Kidney (tissue), 14 donors: ENCODE data around the gene ZCCHC17. TPM values are rescaled to one million over a fixed set of nuclear protein-coding genes. Genes with fewer than 3 reads are reported as not detected.

Experiments
- DNase-seq, 5 donors: peaks; one replicate each; pipeline ENCODE4 v3.0.0-alpha.2; 2013 to 2020
- FAIRE-seq: peaks from 2 replicates; lab custom pipeline; 2012; peaks lifted over from hg19 to GRCh38; lab: Jason Lieb, UNC
- H3K27ac ChIP-seq, 2 donors: one replicate each; pipeline ENCODE4 v1.7.0; 2013; ENCODE audit warnings: low read depth in 2 of 2, low read length in 2 of 2, inconsistent platforms in 1 of 2
- H3K27me3 ChIP-seq: one replicate; pipeline ENCODE4 v1.7.1; 2013; ENCODE audit warnings: low read length, inconsistent platforms; ENCODE audit not compliant: control insufficient read depth, insufficient read depth
- H3K36me3 ChIP-seq, 3 donors: one replicate each; pipeline versions ENCODE4 v1.7.0 to v1.7.1; 2013; ENCODE audit warnings: low read length in 3 of 3, control low read depth in 1 of 3, inconsistent platforms in 1 of 3; ENCODE audit not compliant: insufficient read depth in 3 of 3, control insufficient read depth in 2 of 3
- H3K4me1 ChIP-seq, 3 donors: one replicate each; pipeline versions ENCODE4 v1.7.0 to v1.7.1; 2013; ENCODE audit warnings: low read length in 3 of 3, inconsistent platforms in 1 of 3, low read depth in 1 of 3; ENCODE audit not compliant: control insufficient read depth in 2 of 3, insufficient read depth in 2 of 3
- H3K4me3 ChIP-seq, 3 donors: one replicate each; pipeline versions ENCODE4 v1.7.0 to v1.8.1; 2013; ENCODE audit warnings: low read length in 3 of 3, control low read depth in 1 of 3, inconsistent platforms in 1 of 3
- H3K9ac ChIP-seq, 3 donors: one replicate each; pipeline versions ENCODE4 v1.7.0 to v1.7.1; 2013; ENCODE audit warnings: low read length in 3 of 3, control low read depth in 1 of 3, inconsistent platforms in 1 of 3
- H3K9me3 ChIP-seq, 3 donors: one replicate each; pipeline versions ENCODE4 v1.7.0 to v1.7.1; 2013; ENCODE audit warnings: low read length in 3 of 3, control low read depth in 1 of 3, inconsistent platforms in 1 of 3; ENCODE audit not compliant: control insufficient read depth in 2 of 3, insufficient read depth in 1 of 3
- CTCF ChIP-seq: IDR thresholded peaks from 3 replicates; pipeline ENCODE4 v1.5.1; 2012; ENCODE audit warnings: mild to moderate bottlenecking, moderate library complexity, borderline replicate concordance; ENCODE audit not compliant: insufficient read depth; ENCODE audit errors: extremely low read depth
- intact Hi-C: fragments of 100-400 bp; cut with DNase I; formaldehyde crosslinking; loops from one replicate; pipeline ENCODE4 v1.11.1; 2022
- polyA plus RNA-seq: library from polyadenylated mRNA; stranded (reverse); fragments of 350-450 nt; fragmentation: Illumina TruSeq; extraction: RNeasy Lipid Tissue Mini Kit (QIAGEN cat#74804); gene quantifications from one replicate; pipeline ENCODE4 v1.2.3, GENCODE V29; 2014; ENCODE audit warnings: low read depth, low replicate concordance; ENCODE audit not compliant: insufficient read depth
- total RNA-seq: library from RNA; stranded (reverse); fragmentation: NEBNext Ultra II Directional; extraction: Animal tissue kit (Norgen Biotek cat#: 25700); gene quantifications from one replicate; pipeline ENCODE4 v1.2.1, GENCODE V29; 2021
- donor health status: control.
- donor health status: control.
- donor health status: control.
- donor health status: control.
- donor health status: control.
- donor health status: DM: yes; HTN: yes; CAD: no.
- donor health status: Normal renal cell carcinoma (clear cell type).

Gene ZCCHC17
- total and polyA plus RNA-seq, 2 donors from 2014 or later: 27.5 to 42.0 TPM

GRCh38 chr1:31377364-31377863, 80.6 kb downstream of the ZCCHC17 start:
- Histone ChIP-seq H3K9ac (no peak overlapping the region), H3K36me3 (no peaks in the 10 kb centered on the region), H3K4me1 (peaks cover under 1 to 22% (median 8%) of the 10 kb centered on the region in 3 donors), H3K4me3 (no peak overlapping the region), H3K9me3 (no peaks in the 10 kb centered on the region), H3K27ac (peak overlapping the region in 1 of 2 donors; percentile 35), H3K27me3 (no peaks in the 10 kb centered on the region)
- DNase-seq: no peak
- no peak for TF ChIP-seq CTCF
- FAIRE-seq: no peak
- intact Hi-C loops: no loop called here

DNA sequence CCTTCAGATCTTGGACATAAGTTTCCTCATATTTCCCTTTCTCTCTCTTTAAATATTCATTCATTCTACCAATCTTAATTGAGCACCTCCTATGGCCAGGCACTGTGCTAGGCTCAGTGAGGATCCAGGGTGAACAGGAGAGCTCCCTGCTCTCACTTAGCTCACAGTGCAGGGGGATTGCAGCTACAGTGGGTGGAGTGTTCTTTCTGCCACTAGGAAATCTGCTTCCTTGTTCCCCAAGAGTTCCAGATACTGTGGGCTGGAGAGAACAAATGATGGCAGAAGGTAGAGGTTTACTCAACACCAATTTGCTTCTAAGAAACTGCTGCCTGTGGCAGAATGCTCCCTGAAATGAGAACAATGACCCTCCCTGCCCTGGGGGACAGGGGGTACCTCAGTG, 81.2 kb downstream of the ZCCHC17 start:
- Histone ChIP-seq H3K4me1 (peaks cover 0 to 16% (median 8%) of the 10 kb centered on the region in 3 donors), H3K4me3 (no peak overlapping the region), H3K36me3 (no peaks in the 10 kb centered on the region), H3K9me3 (no peaks in the 10 kb centered on the region), H3K27ac (no peak overlapping the region), H3K9ac (no peak overlapping the region), H3K27me3 (no peaks in the 10 kb centered on the region)
- TF ChIP-seq CTCF: no peak
- DNase-seq: peak in 1 of 5 donors; percentile 14
- intact Hi-C loops: no loop called here
- no peak for FAIRE-seq

DNA sequence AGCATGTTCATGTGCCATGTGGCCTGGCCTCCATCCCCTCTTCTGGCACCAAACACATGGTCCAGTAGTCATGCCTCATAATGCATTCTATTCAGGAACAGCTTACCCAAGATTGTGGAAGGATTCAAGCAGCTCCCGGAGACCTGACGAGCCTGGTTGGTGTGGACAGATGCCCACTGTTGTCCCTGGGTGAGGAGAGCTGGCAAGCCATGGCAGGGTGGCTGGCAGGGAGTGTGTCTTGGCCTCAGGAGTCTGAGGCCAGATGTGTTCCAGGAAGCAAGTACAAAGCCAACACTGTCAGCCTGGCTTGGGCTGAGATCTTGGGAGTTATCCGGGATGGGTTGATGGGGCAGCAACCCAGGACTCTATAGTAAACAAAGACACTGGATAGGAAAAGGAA, 83.3 kb downstream of the ZCCHC17 start:
- Histone ChIP-seq H3K9me3 (no peaks in the 10 kb centered on the region), H3K27ac (no peak overlapping the region), H3K27me3 (no peaks in the 10 kb centered on the region), H3K9ac (no peak overlapping the region), H3K36me3 (no peaks in the 10 kb centered on the region), H3K4me1 (peaks cover 0 to 4% (median 0%) of the 10 kb centered on the region in 3 donors), H3K4me3 (no peak overlapping the region)
- FAIRE-seq: no peak
- intact Hi-C loops: no loop called here
- no peak for DNase-seq
- no peak for TF ChIP-seq CTCF
